HG02571 (cell line): ENCODE results near the gene GJA1.
"Not testable (repeated sequence)": the region's sequence is repeated elsewhere in the genome, so short reads cannot be mapped to it uniquely, and the experiment has no call there.

Experiments used
- ATAC-seq: cut with Tn5 transposase; IDR thresholded peaks from one replicate; pipeline ENCODE4 v1.9.1; 2021; ENCODE audit warnings: mild to moderate bottlenecking, moderate library complexity; ENCODE audit not compliant: unreplicated experiment

Gene GJA1

DNA sequence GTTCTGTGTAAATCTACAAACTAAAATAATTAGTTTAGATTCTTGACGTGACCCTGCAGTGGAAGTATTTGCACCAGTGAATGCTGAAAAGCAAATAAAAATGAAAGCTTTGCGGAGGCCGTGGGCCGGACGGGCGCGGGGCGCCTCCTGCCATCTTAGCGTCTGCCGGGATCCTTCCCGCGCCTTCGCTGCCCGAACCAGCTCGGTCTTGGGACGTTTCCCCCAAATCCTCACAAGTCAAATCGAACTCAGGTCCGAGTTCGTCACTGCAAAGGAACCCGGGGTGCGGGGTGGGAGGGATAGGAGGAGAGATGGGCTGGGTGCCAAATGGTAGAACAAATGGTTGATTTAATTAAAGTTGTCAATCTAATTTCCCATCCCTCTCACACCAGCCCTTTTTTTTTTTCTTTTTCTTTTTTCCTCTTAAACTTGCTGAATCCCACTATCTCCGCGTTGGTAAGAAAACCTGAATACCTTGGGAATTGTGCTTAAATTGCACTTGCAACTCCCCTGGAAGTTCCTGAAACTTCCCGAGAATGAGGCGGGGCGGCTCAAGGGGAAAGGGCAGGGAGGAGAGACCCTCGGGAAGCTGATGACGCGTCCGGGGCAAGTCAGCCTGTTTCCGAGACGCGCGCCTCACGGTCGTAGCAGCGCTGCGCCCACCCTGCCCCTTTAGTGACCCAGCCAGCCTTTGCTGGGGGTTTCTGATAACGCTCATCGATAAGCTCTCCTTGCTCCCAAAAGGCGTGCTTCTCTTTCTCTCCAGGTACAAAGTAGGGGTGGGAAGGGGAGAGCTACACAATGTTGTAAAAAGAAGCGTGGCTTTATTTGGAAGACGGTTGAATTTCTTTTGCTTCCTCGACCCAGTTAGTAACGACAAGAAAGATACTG lies 1.8 kb downstream of the GJA1 start:
- ATAC-seq = no peak

- ATAC-seq = no peak
These were observed 2.6 kb downstream of the GJA1 start for GRCh38 chr6:121437851-121438651.

GRCh38 chr6:121438869-121439268 lies 3.4 kb downstream of the GJA1 start:
- no peak for ATAC-seq

DNA sequence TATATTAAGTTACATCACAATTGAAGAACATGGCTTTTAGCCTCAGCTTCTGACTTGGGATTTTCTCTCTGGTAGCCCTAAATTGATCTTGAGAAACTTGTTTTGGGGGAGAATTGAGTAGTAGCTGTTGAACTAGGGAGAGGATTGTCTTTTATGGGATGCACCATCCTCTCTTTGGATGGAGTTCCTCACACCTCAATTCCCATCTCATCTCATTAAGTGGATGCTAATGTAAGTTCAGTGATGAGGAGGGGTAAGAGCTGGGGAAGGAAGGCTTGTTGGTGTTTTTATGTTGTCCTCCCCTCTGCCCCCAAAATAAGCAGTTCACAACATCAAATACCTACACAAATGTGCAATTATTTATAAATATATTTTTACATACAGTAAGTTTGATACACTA lies 4.0 kb downstream of the GJA1 start:
- ATAC-seq = no peak

- no peak for ATAC-seq
These were observed 4.5 kb downstream of the GJA1 start for GRCh38 chr6:121439926-121440325.

GRCh38 chr6:121441477-121441876 lies 6.0 kb downstream of the GJA1 start:
- no peak for ATAC-seq

DNA sequence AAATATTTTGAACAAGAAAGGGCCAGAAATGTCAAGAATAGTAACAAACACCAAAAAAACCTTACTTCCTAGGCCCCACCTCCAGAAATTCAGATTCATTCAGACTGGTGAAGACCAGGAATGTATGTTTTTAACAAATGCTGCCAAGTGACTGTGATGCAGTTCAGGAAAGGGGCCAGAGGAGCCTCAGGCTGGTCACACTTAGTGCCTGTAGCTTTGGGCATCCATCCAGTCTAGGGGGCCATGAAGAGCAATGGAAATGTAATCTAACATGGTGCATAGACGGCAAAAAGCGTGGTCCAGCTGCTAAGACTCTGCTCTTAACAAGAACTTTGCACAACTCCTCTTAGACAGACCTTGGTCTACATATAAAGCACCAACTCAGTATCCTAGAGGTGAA lies 7.1 kb downstream of the GJA1 start:
- ATAC-seq = no peak

GRCh38 chr6:121443971-121444541 lies 8.6 kb downstream of the GJA1 start:
- no peak for ATAC-seq

GRCh38 chr6:121446705-121447104 lies 11.3 kb downstream of the GJA1 start:
- ATAC-seq = not testable (repeated sequence)

- ATAC-seq = not testable (repeated sequence)
These were observed 12.3 kb downstream of the GJA1 start for GRCh38 chr6:121447746-121448145.

DNA sequence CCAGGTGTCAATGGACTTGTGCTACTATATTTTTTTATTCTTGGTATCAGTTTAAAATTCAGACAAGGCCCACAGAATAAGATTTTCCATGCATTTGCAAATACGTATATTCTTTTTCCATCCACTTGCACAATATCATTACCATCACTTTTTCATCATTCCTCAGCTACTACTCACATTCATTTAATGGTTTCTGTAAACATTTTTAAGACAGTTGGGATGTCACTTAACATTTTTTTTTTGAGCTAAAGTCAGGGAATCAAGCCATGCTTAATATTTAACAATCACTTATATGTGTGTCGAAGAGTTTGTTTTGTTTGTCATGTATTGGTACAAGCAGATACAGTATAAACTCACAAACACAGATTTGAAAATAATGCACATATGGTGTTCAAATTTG lies 13.1 kb downstream of the GJA1 start:
- ATAC-seq = not testable (repeated sequence)

DNA sequence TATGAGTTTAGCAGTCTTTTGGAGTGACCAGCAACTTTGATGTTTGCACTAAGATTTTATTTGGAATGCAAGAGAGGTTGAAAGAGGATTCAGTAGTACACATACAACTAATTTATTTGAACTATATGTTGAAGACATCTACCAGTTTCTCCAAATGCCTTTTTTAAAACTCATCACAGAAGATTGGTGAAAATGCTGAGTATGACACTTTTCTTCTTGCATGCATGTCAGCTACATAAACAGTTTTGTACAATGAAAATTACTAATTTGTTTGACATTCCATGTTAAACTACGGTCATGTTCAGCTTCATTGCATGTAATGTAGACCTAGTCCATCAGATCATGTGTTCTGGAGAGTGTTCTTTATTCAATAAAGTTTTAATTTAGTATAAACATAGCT lies 13.9 kb downstream of the GJA1 start:
- ATAC-seq = no peak

DNA sequence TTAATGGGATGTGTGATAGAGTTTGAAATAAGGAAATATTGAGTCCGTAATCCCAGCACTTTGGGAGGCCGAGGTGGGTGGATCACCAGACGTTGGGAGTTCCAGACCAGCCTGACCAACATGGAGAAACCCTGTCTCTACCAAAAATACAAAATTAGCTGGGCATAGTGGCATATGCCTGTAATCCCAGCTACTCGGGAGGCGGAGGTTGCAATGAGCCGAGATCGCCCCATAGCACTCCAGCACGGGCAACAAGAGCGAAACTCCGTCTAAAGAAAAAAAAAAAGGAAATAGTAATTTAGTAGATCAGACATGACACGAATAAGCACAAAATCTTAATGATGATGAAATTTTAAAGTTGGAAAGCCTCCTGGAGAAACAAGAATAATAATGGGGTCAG lies 14.8 kb downstream of the GJA1 start:
- ATAC-seq = no peak

- ATAC-seq = no peak
These were observed 15.8 kb downstream of the GJA1 start for GRCh38 chr6:121451250-121451649.

DNA sequence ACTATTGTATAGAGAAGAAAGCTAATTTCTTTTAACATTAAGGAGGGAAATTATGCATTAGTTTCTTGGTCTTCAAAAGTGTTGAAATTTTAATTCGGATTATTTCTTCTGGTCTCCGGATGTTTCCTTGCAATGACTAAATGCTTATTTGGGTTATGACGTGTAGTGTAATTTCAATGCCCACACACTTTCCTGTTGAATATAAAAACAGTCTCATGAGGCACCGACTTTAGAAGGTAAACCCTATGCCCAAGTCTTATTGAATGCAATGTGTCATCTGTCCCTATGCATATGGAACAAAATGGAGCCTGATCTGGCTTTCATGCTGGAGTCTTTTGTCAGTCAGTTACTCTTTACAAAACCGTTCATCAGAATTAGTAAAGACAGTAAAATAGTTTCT lies 17.7 kb downstream of the GJA1 start:
- ATAC-seq = no peak

GRCh38 chr6:121460170-121460569 lies 24.7 kb downstream of the GJA1 start:
- no peak for ATAC-seq

GRCh38 chr6:121463087-121463486 lies 27.6 kb downstream of the GJA1 start:
- ATAC-seq = no peak

DNA sequence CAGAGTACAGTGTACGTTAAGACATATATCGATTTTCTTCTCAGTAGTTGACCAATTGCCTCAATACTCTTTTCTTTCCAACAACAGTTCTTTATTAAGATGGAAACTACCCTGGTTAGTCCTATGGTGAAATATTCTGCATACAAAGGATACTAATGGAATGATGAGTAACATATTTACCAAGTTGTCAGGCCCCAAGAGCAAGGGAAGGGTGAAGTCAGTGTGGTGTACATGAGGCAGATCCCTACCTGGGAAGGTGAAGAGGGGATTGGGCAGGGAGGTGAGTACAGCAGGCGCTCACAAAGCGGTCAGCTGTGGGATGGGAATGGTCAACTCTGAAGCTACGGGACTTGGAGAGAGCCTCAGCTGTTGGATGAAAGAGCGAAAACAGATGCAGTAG lies 29.7 kb downstream of the GJA1 start:
- no peak for ATAC-seq

DNA sequence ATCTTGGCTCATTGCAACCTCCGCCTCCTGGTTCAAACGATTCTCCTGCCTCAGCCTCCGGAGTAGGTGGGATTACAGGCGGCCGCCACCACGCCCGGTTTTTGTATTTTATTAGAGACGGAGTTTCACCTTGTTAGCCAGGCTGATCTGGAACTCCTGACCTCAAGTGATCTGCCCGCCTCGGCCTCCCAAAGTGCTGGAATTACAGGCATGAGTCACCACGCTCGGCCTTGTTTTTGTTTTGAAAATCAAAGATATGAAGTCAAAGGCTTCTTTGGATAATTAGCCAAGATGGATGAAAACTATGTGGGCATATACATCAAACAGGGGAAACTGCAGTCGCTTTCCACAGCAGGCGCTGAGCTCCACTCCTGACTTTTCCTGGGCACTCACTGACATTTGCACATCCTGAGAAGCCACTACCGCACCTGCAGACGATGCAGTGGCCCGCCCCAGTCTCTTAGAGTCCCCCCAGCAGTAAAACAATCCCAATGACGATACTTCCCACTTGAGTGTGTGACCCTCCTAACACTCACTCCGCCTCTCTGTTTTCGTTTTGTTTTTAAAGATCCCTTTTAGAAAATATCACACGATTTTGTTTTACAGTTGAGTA lies 44.1 kb downstream of the GJA1 start:
- ATAC-seq = no peak

- no peak for ATAC-seq
These were observed 44.8 kb downstream of the GJA1 start for GRCh38 chr6:121480099-121480713.
